H1 (cell line): ENCODE results near the gene RASL10B. TPM values are rescaled to one million over a fixed set of nuclear protein-coding genes. Genes with fewer than 3 reads are reported as not detected.

ENCODE experiments used
- CTCF ChIA-PET: fragments of 300-600 bp; sonication (Branson Sonifier 250); formaldehyde crosslinking; loops from one replicate; lab custom pipeline; 2021; ENCODE audit not compliant: partially characterized antibody; lab: Charles Lee
- POLR2A ChIA-PET: fragments of 300-600 bp; sonication (Branson Sonifier 250); formaldehyde crosslinking; loops from one replicate; lab custom pipeline; 2021; ENCODE audit warnings: inconsistent platforms; ENCODE audit not compliant: partially characterized antibody; lab: Charles Lee
- DNase-seq, 2 experiments: peaks; one replicate each; pipeline versions ENCODE4 v3.0.0 to v3.0.0-alpha.2; 2010 to 2022; ENCODE audit warnings: low spot score in 2 of 2, low read depth in 1 of 2, mixed read lengths in 1 of 2
- FAIRE-seq: peaks from 2 replicates; lab custom pipeline; 2011; peaks lifted over from hg19 to GRCh38; lab: Jason Lieb, UNC
- H2AFZ ChIP-seq: 2 replicates; pipeline ENCODE4 v1.8.1; 2012; ENCODE audit warnings: low read length, inconsistent platforms
- H2AK5ac ChIP-seq: 2 replicates; pipeline ENCODE4 v1.6.1; 2013; ENCODE audit warnings: low read depth, low read length
- H2BK120ac ChIP-seq: replicated peaks from 2 replicates; pipeline ENCODE3; 2013; ENCODE audit warnings: low read depth, low read length, inconsistent platforms
- H2BK12ac ChIP-seq: 2 replicates; pipeline ENCODE4 v1.6.1; 2013; ENCODE audit warnings: low read depth, low read length
- H2BK15ac ChIP-seq: 2 replicates; pipeline ENCODE4 v1.6.1; 2013; ENCODE audit warnings: low read length
- H2BK20ac ChIP-seq: 2 replicates; pipeline ENCODE4 v1.6.1; 2013; ENCODE audit warnings: low read length
- H2BK5ac ChIP-seq: 2 replicates; pipeline ENCODE4 v1.6.1; 2013; ENCODE audit warnings: low read depth, low read length
- H3K14ac ChIP-seq: 2 replicates; pipeline ENCODE4 v1.6.1; 2013; ENCODE audit warnings: inconsistent platforms; ENCODE audit not compliant: insufficient read length
- H3K18ac ChIP-seq: 2 replicates; pipeline ENCODE4 v1.6.1; 2013; ENCODE audit warnings: low read length; ENCODE audit errors: extremely low read depth
- H3K23ac ChIP-seq: 2 replicates; pipeline ENCODE4 v1.6.1; 2013; ENCODE audit warnings: inconsistent platforms; ENCODE audit not compliant: insufficient read length
- H3K23me2 ChIP-seq: 2 replicates; pipeline ENCODE4 v1.6.1; 2013; ENCODE audit warnings: low read depth, low read length
- H3K27ac ChIP-seq: 2 replicates; pipeline ENCODE4 v1.6.1; 2011; ENCODE audit warnings: low read depth, low read length, inconsistent platforms
- H3K27me3 ChIP-seq, 4 experiments: replicated peaks in 1 of 4; 1 replicate in 1 of 4; 2 replicates in 3 of 4; pipeline versions ENCODE4 v1.6.1 to v1.8.1; 2011 to 2013; ENCODE audit warnings: low read length in 3 of 4, mild to moderate bottlenecking in 3 of 4, inconsistent platforms in 2 of 4, mixed read lengths in 2 of 4, moderate library complexity in 1 of 4; ENCODE audit not compliant: control insufficient read depth in 3 of 4, insufficient read depth in 3 of 4; ENCODE audit errors: extremely low read depth in 1 of 4
- H3K36me3 ChIP-seq, 4 experiments: 2 replicates each; pipeline versions ENCODE4 v1.6.1 to v1.8.1; 2011 to 2013; ENCODE audit warnings: mild to moderate bottlenecking in 4 of 4, low read length in 3 of 4, moderate library complexity in 2 of 4, control low read depth in 1 of 4, inconsistent platforms in 1 of 4; ENCODE audit not compliant: insufficient read depth in 4 of 4, control insufficient read depth in 2 of 4
- H3K4ac ChIP-seq: replicated peaks from 2 replicates; pipeline ENCODE3; 2013; ENCODE audit warnings: low read length, low read depth, mixed read lengths, inconsistent platforms; ENCODE audit not compliant: insufficient read length
- H3K4me1 ChIP-seq, 4 experiments: replicated peaks in 1 of 4; 1 replicate in 1 of 4; 2 replicates in 3 of 4; pipeline versions ENCODE4 v1.6.1 to v1.8.1; 2011 to 2013; ENCODE audit warnings: low read length in 3 of 4, inconsistent platforms in 2 of 4, mixed read lengths in 1 of 4; ENCODE audit not compliant: insufficient read depth in 4 of 4, control insufficient read depth in 3 of 4
- H3K4me2 ChIP-seq, 2 experiments: 2 replicates each; pipeline versions ENCODE4 v1.6.1 to v1.8.1; 2011 to 2013; ENCODE audit warnings: low read depth in 2 of 2, low read length in 2 of 2, control low read depth in 1 of 2, inconsistent platforms in 1 of 2, mild to moderate bottlenecking in 1 of 2; ENCODE audit not compliant: insufficient read depth in 1 of 2
- H3K4me3 ChIP-seq, 4 experiments: fragments of 200-600, 300-600 bp in 1 of 4; sonication (generic), shearing (Covaris generic), sonication (Bioruptor Twin) in 1 of 4; 2 replicates each; pipeline versions ENCODE4 v1.5.1 to v1.8.1; 2011 to 2016; ENCODE audit warnings: low read length in 4 of 4, low read depth in 3 of 4, control low read depth in 2 of 4, inconsistent platforms in 2 of 4, mild to moderate bottlenecking in 2 of 4, mixed read lengths in 1 of 4, moderate library complexity in 1 of 4; ENCODE audit not compliant: insufficient read depth in 2 of 4; ENCODE audit errors: extremely low read depth in 1 of 4
- H3K56ac ChIP-seq: replicated peaks from 2 replicates; pipeline ENCODE3; 2013; ENCODE audit warnings: low read depth, mild to moderate bottlenecking, mixed read lengths, low read length, inconsistent platforms; ENCODE audit not compliant: insufficient read length
- H3K79me1 ChIP-seq: 2 replicates; pipeline ENCODE4 v1.6.1; 2013; ENCODE audit warnings: low read depth, low read length, control low read depth
- H3K79me2 ChIP-seq, 2 experiments: 2 replicates each; pipeline versions ENCODE4 v1.6.1 to v1.8.1; 2012 to 2013; ENCODE audit warnings: low read length in 2 of 2, mild to moderate bottlenecking in 2 of 2, inconsistent platforms in 1 of 2; ENCODE audit not compliant: insufficient read depth in 2 of 2, control insufficient read depth in 1 of 2
- H3K9ac ChIP-seq, 4 experiments: replicated peaks in 1 of 4; 1 replicate in 1 of 4; 2 replicates in 3 of 4; pipeline versions ENCODE4 v1.6.1 to v1.8.1; 2011 to 2013; ENCODE audit warnings: low read depth in 3 of 4, low read length in 3 of 4, control low read depth in 2 of 4, mild to moderate bottlenecking in 2 of 4, moderate library complexity in 2 of 4, inconsistent platforms in 1 of 4; ENCODE audit errors: extremely low read depth in 1 of 4
- H3K9me3 ChIP-seq, 2 experiments: 2 replicates each; pipeline versions ENCODE4 v1.6.1 to v1.8.1; 2012 to 2013; ENCODE audit warnings: mild to moderate bottlenecking in 2 of 2, moderate library complexity in 2 of 2, control low read depth in 1 of 2, inconsistent platforms in 1 of 2, low read depth in 1 of 2, low read length in 1 of 2, mixed read lengths in 1 of 2; ENCODE audit not compliant: insufficient read depth in 2 of 2
- H4K20me1 ChIP-seq, 2 experiments: replicated peaks in 1 of 2; 2 replicates each; pipeline versions ENCODE3 to v1.8.1; 2011 to 2013; ENCODE audit warnings: inconsistent platforms in 2 of 2, low read length in 2 of 2, mild to moderate bottlenecking in 1 of 2; ENCODE audit not compliant: insufficient read depth in 2 of 2, control insufficient read depth in 1 of 2
- H4K5ac ChIP-seq: 2 replicates; pipeline ENCODE4 v1.6.1; 2013; ENCODE audit warnings: low read length, low read depth, mixed read lengths, inconsistent platforms; ENCODE audit not compliant: insufficient read length
- H4K8ac ChIP-seq: 2 replicates; pipeline ENCODE4 v1.8.0; 2013; ENCODE audit warnings: mild to moderate bottlenecking, moderate library complexity, low read length, inconsistent platforms; ENCODE audit not compliant: insufficient read depth; ENCODE audit errors: extremely low read depth
- H4K91ac ChIP-seq: replicated peaks from 2 replicates; pipeline ENCODE3; 2013; ENCODE audit warnings: low read length, mixed read lengths, inconsistent platforms; ENCODE audit not compliant: insufficient read length
- BRCA1 ChIP-seq: IDR thresholded peaks from 2 replicates; pipeline ENCODE4 v1.6.1; 2012; ENCODE audit warnings: low read depth, low read length, improper control_type of control experiment
- CBX5 ChIP-seq: fragments of 300-800, 300-1000 bp; sonication (generic); IDR thresholded peaks from 2 replicates; pipeline ENCODE4 v1.7.1; 2016; ENCODE audit warnings: antibody characterized with exemption, low read length, low read depth
- CEBPB ChIP-seq: IDR thresholded peaks from 2 replicates; pipeline ENCODE4 v1.6.1; 2012; ENCODE audit warnings: low read depth, low read length
- CREB1 ChIP-seq: IDR thresholded peaks from 2 replicates; pipeline ENCODE4 v1.6.1; 2012; ENCODE audit warnings: inconsistent platforms
- HDAC6 ChIP-seq: IDR thresholded peaks from one replicate; pipeline ENCODE4 v1.7.1; 2012; ENCODE audit warnings: low read depth, mild to moderate bottlenecking, inconsistent platforms, low read length, moderate library complexity
- RAD21 ChIP-seq, 2 experiments: IDR thresholded peaks in 1 of 2; conservative IDR thresholded peaks in 1 of 2; 2 replicates each; pipeline ENCODE4 v1.6.1; 2011; ENCODE audit warnings: low read depth in 2 of 2, low read length in 2 of 2, improper control_type of control experiment in 1 of 2, inconsistent platforms in 1 of 2, mild to moderate bottlenecking in 1 of 2, moderate library complexity in 1 of 2
- RNF2 ChIP-seq: fragments of 200-900, 300-1000 bp; sonication (generic); IDR thresholded peaks from 2 replicates; pipeline ENCODE4 v1.7.1; 2016; ENCODE audit warnings: borderline replicate concordance, low read depth, mild to moderate bottlenecking, antibody characterized with exemption, low read length; ENCODE audit not compliant: poor library complexity, severe bottlenecking; ENCODE audit errors: missing control alignments
- RXRA ChIP-seq: IDR thresholded peaks from 2 replicates; pipeline ENCODE4 v1.6.1; 2011; ENCODE audit warnings: low read depth, mild to moderate bottlenecking, low read length, moderate library complexity; ENCODE audit not compliant: insufficient read depth
- polyA plus RNA-seq, 7 experiments: library from polyadenylated mRNA; depleted of rRNA in 3 of 7; stranded (reverse) in 5 of 7; unstranded in 2 of 7; fragments of >200 nt in 5 of 7; fragments of 200-250 nt in 2 of 7; gene quantifications; 1 replicate in 5 of 7; 2 replicates in 1 of 7; 4 replicates in 1 of 7; pipeline versions ENCODE4 v1.2.1 to v1.2.3, GENCODE V29; 2011 to 2013; ENCODE audit warnings: missing spikeins in 2 of 7, mixed read lengths in 2 of 7
- total RNA-seq: library from RNA; stranded (reverse); fragmentation: NEBNext Ultra II Directional; extraction: Animal tissue kit (Norgen Biotek cat#: 25700); gene quantifications from 2 replicates; pipeline ENCODE4 v1.2.1, GENCODE V29; 2021
- TF ChIP-seq, protein P1 (sequence below): IDR thresholded peaks from 2 replicates; pipeline ENCODE4 v1.6.1; 2012; ENCODE audit warnings: inconsistent platforms

RASL10B gene
- total and polyA plus RNA-seq, 2 of the 8 experiments (the other 6 are each of a cell fraction or from before 2014, with no cell fraction given), result 17.5 to 22.8 TPM

GRCh38 chr17:35715416-35715815, 16.0 kb upstream of the RASL10B start:
- Histone ChIP-seq H2BK20ac (no peak overlapping the region), H3K36me3 (peaks cover 0 to 29% (median 14%) of the 10 kb centered on the region in 4 experiments; a peak in 6 of 8 replicates), H2AK5ac (no peak overlapping the region), H3K27ac (no peak overlapping the region), H3K9me3 (no peaks in the 10 kb centered on the region), H2BK15ac (no peak overlapping the region), H3K27me3 (peaks cover 0 to 1% (median 0%) of the 10 kb centered on the region in 4 experiments; a peak in 1 of 7 replicates), H3K4me3 (no peak overlapping the region), H4K8ac (no peak overlapping the region), H3K23ac (no peak overlapping the region), H3K18ac (no peak overlapping the region), H3K23me2 (no peaks in the 10 kb centered on the region), H3K4me2 (no peak overlapping the region)
- FAIRE-seq (no peak), DNase-seq (no peak)
- POLR2A ChIA-PET, result no interaction called here
- no peak for TF ChIP-seq RXRA
- TF ChIP-seq RAD21 (IDR thresholded peaks at IDR 0.05 in 1 of 2, conservative IDR thresholded peaks at IDR 0.05 in 1 of 2; ENCODE audit: low read depth in 2 of 2, low read length in 2 of 2), result no peak
- TF ChIP-seq RNF2, result no peak
- TF ChIP-seq BRCA1, result no peak
- no peak for TF ChIP-seq CEBPB
- TF ChIP-seq, protein P1, sequence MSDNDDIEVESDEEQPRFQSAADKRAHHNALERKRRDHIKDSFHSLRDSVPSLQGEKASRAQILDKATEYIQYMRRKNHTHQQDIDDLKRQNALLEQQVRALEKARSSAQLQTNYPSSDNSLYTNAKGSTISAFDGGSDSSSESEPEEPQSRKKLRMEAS, result no peak
- TF ChIP-seq CREB1, result no peak
- no peak for TF ChIP-seq HDAC6
- no peak for TF ChIP-seq CBX5
- TF ChIP-seq, all 59 proteins: peak for 0
- Histone ChIP-seq H2AFZ (no peak overlapping the region), H4K91ac (no peak overlapping the region), H3K4ac (no peak overlapping the region), H3K56ac (no peak overlapping the region), H3K9ac (no peak overlapping the region), H3K79me2 (no peaks in the 10 kb centered on the region), H3K79me1 (no peaks in the 10 kb centered on the region), H4K5ac (no peak overlapping the region), H3K14ac (no peak overlapping the region), H2BK5ac (no peak overlapping the region), H4K20me1 (peaks cover 0 to 7% of the 10 kb centered on the region in 2 experiments), H2BK12ac (no peak overlapping the region), H2BK120ac (no peak overlapping the region), H3K4me1 (no peaks in the 10 kb centered on the region)
- CTCF ChIA-PET, result interaction anchor here (1.1 to 3.8 kb wide), 2 partner anchors 12 to 33 kb away, joined by 3 to 15 read pairs; no protein-coding TSS in a partner anchor
